GM12874 (cell line): ENCODE results near the gene TCF4.

Experiments used
- CTCF ChIP-seq: IDR thresholded peaks from 2 replicates; pipeline ENCODE4 v1.5.1; 2011; ENCODE audit warnings: low read depth, mild to moderate bottlenecking, control low read depth, low read length, moderate library complexity; ENCODE audit not compliant: insufficient read depth

TCF4 gene

GRCh38 chr18:55322178-55322735 is 265.7 kb downstream of the TCF4 start:
- 0 out of 2 replicates have a peak, but pooled peaks have one; percentile 2 for TF ChIP-seq CTCF

GRCh38 chr18:55321265-55322177 is 266.5 kb downstream of the TCF4 start:
- TF ChIP-seq CTCF, result no peak

GRCh38 chr18:55320424-55321264 is 267.3 kb downstream of the TCF4 start:
- no peak for TF ChIP-seq CTCF

GRCh38 chr18:55319459-55320193 is 268.4 kb downstream of the TCF4 start:
- no peak for TF ChIP-seq CTCF

DNA sequence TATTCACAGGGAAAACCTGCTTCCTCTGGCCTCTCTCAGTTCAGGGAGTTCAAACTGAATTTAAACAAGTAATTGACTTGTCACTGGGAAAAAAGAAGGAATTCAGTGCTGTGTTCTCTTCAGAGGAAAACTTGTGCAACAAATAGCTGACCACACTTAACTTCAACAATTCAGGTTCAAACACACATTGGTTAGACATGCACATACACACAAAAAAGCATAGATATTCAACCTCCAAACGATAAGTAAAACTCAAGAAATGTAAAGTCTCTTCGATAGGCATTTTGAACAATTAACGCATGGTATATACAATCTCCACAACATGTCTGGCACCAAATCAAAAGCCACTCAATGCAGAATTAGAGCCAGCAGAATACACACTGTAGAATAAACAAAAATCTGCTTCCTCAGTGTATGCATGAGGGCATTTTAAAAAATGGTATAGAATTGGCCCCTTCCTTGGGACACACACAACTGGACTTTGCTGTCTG is 269.0 kb downstream of the TCF4 start:
- no peak for TF ChIP-seq CTCF

GRCh38 chr18:55317864-55318263 is 270.1 kb downstream of the TCF4 start:
- no peak for TF ChIP-seq CTCF
